Left colon (tissue), 2 donors: ENCODE measurements around the gene TMEM163. TPM values are rescaled to one million over a fixed set of nuclear protein-coding genes. Genes with fewer than 3 reads are reported as not detected.

ENCODE experiments used
- ATAC-seq: fragments of 200-7000 bp; cut with Tn5 transposase; one replicate; pipeline ENCODE4 v1.9.1; 2020; ENCODE audit warnings: mild to moderate bottlenecking, moderate library complexity
- DNase-seq, 2 donors: peaks; one replicate each; pipeline ENCODE4 v3.0.0-alpha.2; 2020
- intact Hi-C, 2 donors: fragments of 100-400 bp; cut with DNase I in 1 of 2; cut with micrococcal nuclease in 1 of 2; formaldehyde crosslinking; loops; one replicate each; pipeline versions ENCODE4 v1.11.2 to v1.14.0; 2022; cut with DNase I, micrococcal nuclease
- total RNA-seq, 2 donors: library from RNA; stranded (reverse); fragmentation: NEBNext Ultra II Directional; extraction: Animal tissue kit (Norgen Biotek cat#: 25700); gene quantifications; one replicate each; pipeline ENCODE4 v1.2.1, GENCODE V29; 2021
- donor health status: DM: no; HTN: no; CAD: no.
- donor health status: DM: yes; HTN: yes; CAD: no.

Gene TMEM163
- total RNA-seq, 2 donors from 2014 or later = 0.25 TPM; not detected in 1

- DNase-seq (no peak), ATAC-seq (peak; percentile 19)
- intact Hi-C loops = loop anchor here in 1 of 2 donors (10.0 kb wide), 1 partner anchor 437 kb away; no protein-coding TSS in a partner anchor
Observed at GRCh38 chr2:134457765-134458472, 260.9 kb downstream of the TMEM163 start.

- intact Hi-C loops = loop anchor here in 1 of 2 donors (10.0 kb wide), 1 partner anchor 437 kb away; no protein-coding TSS in a partner anchor
- DNase-seq = no peak
- no peak for ATAC-seq
Observed at GRCh38 chr2:134457353-134457752, 261.4 kb downstream of the TMEM163 start.

- no peak for DNase-seq
- intact Hi-C loops = loop anchor here in 1 of 2 donors (10.0 kb wide), 1 partner anchor 439 kb away; no protein-coding TSS in a partner anchor
- no peak for ATAC-seq
Observed at GRCh38 chr2:134455426-134455825, 263.4 kb downstream of the TMEM163 start.

- DNase-seq (no peak), ATAC-seq (no peak)
- intact Hi-C loops = loop anchor here in 1 of 2 donors (10.0 kb wide), 1 partner anchor 440 kb away; no protein-coding TSS in a partner anchor
Observed at GRCh38 chr2:134454931-134455330, 263.9 kb downstream of the TMEM163 start.

GRCh38 chr2:134454426-134454825 lies 264.4 kb downstream of the TMEM163 start:
- ATAC-seq = no peak
- intact Hi-C loops = loop anchor here in 1 of 2 donors (10.0 kb wide), 1 partner anchor 440 kb away; no protein-coding TSS in a partner anchor

GRCh38 chr2:134453973-134454372 lies 264.8 kb downstream of the TMEM163 start:
- DNase-seq (no peak), ATAC-seq (no peak)
- intact Hi-C loops = loop anchor here in 1 of 2 donors (10.0 kb wide), 1 partner anchor 441 kb away; no protein-coding TSS in a partner anchor

More at GRCh38 chr2:134454426-134454825, 264.4 kb downstream of the TMEM163 start:
- no peak for DNase-seq

- no peak for ATAC-seq
- intact Hi-C loops = loop anchor here in 1 of 2 donors (10.0 kb wide), 1 partner anchor 441 kb away; no protein-coding TSS in a partner anchor
- DNase-seq = no peak
Observed at GRCh38 chr2:134453476-134453875, 265.3 kb downstream of the TMEM163 start.

GRCh38 chr2:134452042-134452733 lies 266.6 kb downstream of the TMEM163 start:
- intact Hi-C loops = loop anchor here in 1 of 2 donors (10.0 kb wide), 1 partner anchor 443 kb away; no protein-coding TSS in a partner anchor
- no peak for DNase-seq
- no peak for ATAC-seq

GRCh38 chr2:134451347-134451630 lies 267.5 kb downstream of the TMEM163 start:
- DNase-seq = no peak
- ATAC-seq = no peak
- intact Hi-C loops = loop anchor here in 1 of 2 donors (10.0 kb wide), 1 partner anchor 444 kb away; no protein-coding TSS in a partner anchor

- intact Hi-C loops = loop anchor here in 1 of 2 donors (10.0 kb wide), 1 partner anchor 445 kb away; no protein-coding TSS in a partner anchor
- DNase-seq = no peak
- ATAC-seq = no peak
Observed at GRCh38 chr2:134449751-134450513, 268.9 kb downstream of the TMEM163 start.

GRCh38 chr2:134449157-134449556 lies 269.6 kb downstream of the TMEM163 start:
- DNase-seq (no peak), ATAC-seq (no peak)
- intact Hi-C loops = no loop called here

- intact Hi-C loops = no loop called here
- no peak for DNase-seq
Observed at GRCh38 chr2:134448650-134449049, 270.1 kb downstream of the TMEM163 start.

GRCh38 chr2:134447669-134448068 lies 271.1 kb downstream of the TMEM163 start:
- intact Hi-C loops = no loop called here
- DNase-seq = no peak
- no peak for ATAC-seq

More at GRCh38 chr2:134448650-134449049, 270.1 kb downstream of the TMEM163 start:
- no peak for ATAC-seq

- intact Hi-C loops = no loop called here
- ATAC-seq (no peak), DNase-seq (no peak)
Observed at GRCh38 chr2:134446383-134447017, 272.3 kb downstream of the TMEM163 start.

GRCh38 chr2:134445985-134446382 lies 272.8 kb downstream of the TMEM163 start:
- DNase-seq (no peak), ATAC-seq (no peak)
- intact Hi-C loops = no loop called here

GRCh38 chr2:134445116-134445515 lies 273.7 kb downstream of the TMEM163 start:
- intact Hi-C loops = no loop called here
- no peak for DNase-seq
- ATAC-seq = no peak

GRCh38 chr2:134443814-134444480 lies 274.9 kb downstream of the TMEM163 start:
- DNase-seq = no peak
- intact Hi-C loops = no loop called here
- no peak for ATAC-seq
